K562 (cell line): ENCODE data around the gene TOM1L1. TPM values are rescaled to one million over a fixed set of nuclear protein-coding genes. Genes with fewer than 3 reads are reported as not detected.

Source experiments
- ATAC-seq: fragments of 200-7000 bp; cut with Tn5 transposase; 3 replicates; pipeline ENCODE4 v1.9.1; 2020; ENCODE audit warnings: moderate library complexity
- BruUV-seq: library from RNA; stranded (reverse); fragments of 400-500 nt; replicated peaks from 2 replicates; lab custom pipeline; 2021; lab: Mats Ljungman, UMichigan
- CTCF ChIA-PET: fragments of 300-600 bp; formaldehyde crosslinking; extraction: SDS; loops from one replicate; lab custom pipeline; 2021; ENCODE audit warnings: low intra/inter-chr PET ratio; lab: Yijun Ruan, JAX
- POLR2A ChIA-PET: fragments of 300-600, 350-650 bp; sonication (Branson Sonifier 250); formaldehyde crosslinking; extraction: SDS; loops from one replicate; lab custom pipeline; 2021; ENCODE audit warnings: antibody characterized with exemption, inconsistent platforms; lab: Yijun Ruan, JAX
- DNase-seq, 4 experiments: peaks; one replicate each; pipeline versions ENCODE4 v3.0.0 to v3.0.0-alpha.2; 2011 to 2018; ENCODE audit warnings: low spot score in 3 of 4, mixed read lengths in 3 of 4; ENCODE audit errors: extremely low read depth in 1 of 4
- FAIRE-seq: peaks from 2 replicates; lab custom pipeline; 2011; peaks lifted over from hg19 to GRCh38; lab: Jason Lieb, UNC
- H2AFZ ChIP-seq: 2 replicates; pipeline ENCODE4 v1.6.0; 2011; ENCODE audit warnings: low read depth, low read length, control low read depth, inconsistent platforms
- H3K27ac ChIP-seq: fragments of 200-600 bp; 3 replicates; pipeline ENCODE4 v1.8.0; 2011; ENCODE audit warnings: low read depth, mild to moderate bottlenecking, control low read depth, inconsistent platforms, low read length, moderate library complexity, mixed read lengths; ENCODE audit errors: extremely low read depth
- H3K27me3 ChIP-seq, 2 experiments: fragments of 300-600 bp in 1 of 2; 2 replicates in 1 of 2; 3 replicates in 1 of 2; pipeline versions ENCODE4 v1.6.0 to v1.8.0; 2011; ENCODE audit warnings: inconsistent platforms in 2 of 2, low read length in 2 of 2, mild to moderate bottlenecking in 1 of 2, mixed read lengths in 1 of 2, moderate library complexity in 1 of 2; ENCODE audit not compliant: control insufficient read depth in 2 of 2, insufficient read depth in 2 of 2
- H3K36me3 ChIP-seq: fragments of 300-600 bp; 3 replicates; pipeline ENCODE4 v1.8.0; 2011; ENCODE audit warnings: mild to moderate bottlenecking, low read length, inconsistent platforms; ENCODE audit not compliant: control insufficient read depth, insufficient read depth
- H3K4me1 ChIP-seq, 2 experiments: fragments of 200-600 bp in 1 of 2; replicated peaks in 1 of 2; 2 replicates in 1 of 2; 3 replicates in 1 of 2; pipeline versions ENCODE4 v1.5.1 to v1.8.0; 2011; ENCODE audit warnings: inconsistent platforms in 2 of 2, low read length in 2 of 2, mild to moderate bottlenecking in 1 of 2, mixed read lengths in 1 of 2, moderate library complexity in 1 of 2; ENCODE audit not compliant: control insufficient read depth in 2 of 2, insufficient read depth in 2 of 2
- H3K4me2 ChIP-seq: 2 replicates; pipeline ENCODE4 v1.6.1; 2011; ENCODE audit warnings: low read length, control low read depth, inconsistent platforms, mixed read lengths; ENCODE audit not compliant: insufficient read depth
- H3K4me3 ChIP-seq: fragments of 200-600 bp; sonication (generic), shearing (Covaris generic); 2 replicates; pipeline ENCODE4 v1.5.1; 2016; ENCODE audit warnings: control low read depth, inconsistent platforms
- H3K79me2 ChIP-seq: fragments of 200-600 bp; 3 replicates; pipeline ENCODE4 v1.8.0; 2011; ENCODE audit warnings: low read length, inconsistent platforms; ENCODE audit not compliant: control insufficient read depth, insufficient read depth
- H3K9ac ChIP-seq, 2 experiments: 2 replicates each; pipeline versions ENCODE4 v1.6.0 to v1.6.1; 2011; ENCODE audit warnings: low read depth in 2 of 2, low read length in 2 of 2, control low read depth in 1 of 2, inconsistent platforms in 1 of 2, mild to moderate bottlenecking in 1 of 2, mixed read lengths in 1 of 2; ENCODE audit not compliant: insufficient read depth in 1 of 2
- H3K9me1 ChIP-seq: one replicate; pipeline ENCODE4 v1.6.0; 2011; ENCODE audit warnings: inconsistent platforms, mild to moderate bottlenecking, low read length, moderate library complexity; ENCODE audit not compliant: control insufficient read depth, insufficient read depth
- H3K9me3 ChIP-seq: replicated peaks from 2 replicates; pipeline ENCODE4 v1.5.1; 2011; ENCODE audit warnings: low read depth, low read length, inconsistent platforms; ENCODE audit not compliant: control insufficient read depth, insufficient read depth
- H4K20me1 ChIP-seq: replicated peaks from 2 replicates; pipeline ENCODE4 v1.6.1; 2011; ENCODE audit warnings: low read length, inconsistent platforms, mixed read lengths; ENCODE audit not compliant: control insufficient read depth, insufficient read depth
- MTA1 ChIP-seq: fragments of 450-650 bp; IDR thresholded peaks from 2 replicates; pipeline ENCODE4 v1.6.1; 2017; ENCODE audit warnings: borderline replicate concordance
- PHB2 ChIP-seq: fragments of 450-650 bp; IDR thresholded peaks from 2 replicates; pipeline ENCODE4 v1.6.1; 2017; ENCODE audit warnings: low read depth
- RAD21 ChIP-seq, 2 experiments: fragments of 250-450 bp in 1 of 2; fragments of 450-650 bp in 1 of 2; sonication (Bioruptor Pico) in 1 of 2; formaldehyde crosslinking in 1 of 2; IDR thresholded peaks in 1 of 2; conservative IDR thresholded peaks in 1 of 2; 2 replicates each; pipeline versions ENCODE4 v1.4.0 to v1.8.0; 2020 to 2022; ENCODE audit warnings: mild to moderate bottlenecking in 2 of 2, moderate library complexity in 1 of 2
- SLC30A9 ChIP-seq: fragments of 250-450 bp; sonication (Bioruptor Pico); IDR thresholded peaks from 2 replicates; pipeline ENCODE4 v1.8.0; 2022; ENCODE audit warnings: mild to moderate bottlenecking, moderate library complexity
- ZBTB8A ChIP-seq: fragments of 450-650 bp; IDR thresholded peaks from 2 replicates; pipeline ENCODE4 v1.6.1; 2018; ENCODE audit warnings: mild to moderate bottlenecking, moderate library complexity; ENCODE audit not compliant: partially characterized antibody
- WGBS: fragments of 100-300 bp; shearing (Covaris generic); methylation state at CpG from one replicate; pipeline ENCODE4 v1.1.6; 2016; ENCODE audit warnings: low coverage, mixed read lengths; ENCODE audit not compliant: insufficient coverage; ENCODE audit errors: missing lambda C conversion rate; 5-methylcytosine and 5-hydroxymethylcytosine counted together
- in situ Hi-C: fragments of 300-500 bp; cut with MboI; formaldehyde crosslinking; loops from 4 replicates; pipeline ENCODE4 v1.15.0; 2018; ENCODE audit warnings: inconsistent platforms, mixed read lengths
- intact Hi-C: fragments of 100-400 bp; cut with micrococcal nuclease; formaldehyde crosslinking; loops from 2 replicates; pipeline ENCODE4 v1.14.2; 2022
- polyA plus RNA-seq, 8 experiments: library from polyadenylated mRNA; depleted of rRNA in 4 of 8; stranded (reverse) in 5 of 8; unstranded in 3 of 8; fragments of >200 nt; fragmentation: Nextera tagmentation in 2 of 8; fragmentation: Illumina TruSeq in 1 of 8; extraction: Ambion mirVana in 2 of 8; extraction: Trizol in 1 of 8; gene quantifications; 2 replicates each; pipeline versions ENCODE4 v1.2.1 to v1.2.3, GENCODE V29; 2011 to 2014; ENCODE audit warnings: inconsistent platforms in 1 of 8, missing spikeins in 1 of 8
- total RNA-seq, 7 experiments: library from RNA; depleted of rRNA in 6 of 7; stranded (reverse); fragments of >200 nt in 6 of 7; fragmentation: Illumina TruSeq in 2 of 7; extraction: Trizol in 2 of 7; gene quantifications; 2 replicates each; pipeline versions ENCODE4 v1.2.1 to v1.2.3, GENCODE V29; 2011 to 2021; ENCODE audit warnings: low replicate concordance in 1 of 7
- TF ChIP-seq, protein P1 (sequence below): IDR thresholded peaks from 2 replicates; pipeline ENCODE4 v1.6.1; 2012; ENCODE audit warnings: low read depth, low read length, improper control_type of control experiment, borderline replicate concordance
- TF ChIP-seq, protein P2 (sequence below), 2 experiments: fragments of 450-650 bp; formaldehyde crosslinking in 1 of 2; IDR thresholded peaks; 2 replicates each; pipeline versions ENCODE4 v1.4.0 to v1.6.1; 2014 to 2020; ENCODE audit warnings: mild to moderate bottlenecking in 2 of 2, borderline replicate concordance in 1 of 2, low read depth in 1 of 2
- TF ChIP-seq, protein P3 (sequence below), 3 experiments: IDR thresholded peaks in 2 of 3; conservative IDR thresholded peaks in 1 of 3; 2 replicates each; pipeline ENCODE4 v1.5.1; 2011 to 2012; ENCODE audit warnings: low read length in 3 of 3, mild to moderate bottlenecking in 3 of 3, control low read depth in 2 of 3, improper control_type of control experiment in 1 of 3, inconsistent platforms in 1 of 3, low read depth in 1 of 3, mixed read lengths in 1 of 3, moderate library complexity in 1 of 3; ENCODE audit not compliant: insufficient read depth in 2 of 3

TOM1L1 gene
- total and polyA plus RNA-seq, 9 of the 15 experiments (the other 6 are each of a cell fraction or from before 2014, with no cell fraction given) = 21.3 to 74.3 (median 31.0) TPM

DNA sequence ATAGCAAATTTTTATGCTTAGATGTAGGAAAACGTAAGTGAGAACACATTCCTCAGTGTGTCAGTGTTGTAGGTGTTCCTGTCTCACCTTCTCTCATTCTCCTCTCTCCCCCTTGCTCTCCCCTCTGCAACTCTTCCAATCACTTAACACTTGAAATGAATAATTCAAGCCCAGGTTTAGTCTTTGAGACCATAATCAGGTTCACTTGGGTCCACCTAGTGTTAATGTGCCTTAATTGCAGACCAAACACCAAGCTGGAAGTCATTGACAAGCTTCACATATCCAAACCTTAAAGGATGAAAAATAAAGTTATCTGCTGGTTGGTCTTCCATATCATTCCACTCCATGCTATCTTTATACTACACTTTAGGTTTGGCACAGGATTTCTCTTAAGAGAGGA, 104.9 kb downstream of the TOM1L1 start:
- ATAC-seq = peak; percentile 75
- CTCF ChIA-PET = no interaction called here
- Histone ChIP-seq H3K9me1 (no peaks in the 10 kb centered on the region), H4K20me1 (no peaks in the 10 kb centered on the region), H3K4me3 (no peak overlapping the region), H3K27ac (no peak overlapping the region), H3K9me3 (no peaks in the 10 kb centered on the region), H3K9ac (no peak overlapping the region), H2AFZ (no peak overlapping the region), H3K4me2 (no peak overlapping the region), H3K27me3 (no peaks in the 10 kb centered on the region), H3K4me1 (no peaks in the 10 kb centered on the region), H3K79me2 (no peaks in the 10 kb centered on the region), H3K36me3 (peaks cover 19% of the 10 kb centered on the region; the same call in 1 of the 3 replicates)
- WGBS = 100% methylated on average over 1 of the region's 1 CpG
- POLR2A ChIA-PET = interaction anchor here (1.4 to 1.5 kb wide), 3 partner anchors 8 to 16 kb away, joined by 3 to 6 read pairs (median 3); no protein-coding TSS in a partner anchor
- DNase-seq = peak; percentile 7 to 47 (median 12)
- no TSS peak for BruUV-seq
- in situ Hi-C loops (no loop called here), intact Hi-C loops (no loop called here)
- peak; percentile 78 for FAIRE-seq
- peak in 1 of 2 experiments; percentile 54; a peak in 2 of 4 replicates for TF ChIP-seq RAD21 (CRISPR knock-in tag; conservative IDR thresholded peaks at IDR 0.05 in 1 of 2, IDR thresholded peaks at IDR 0.05 in 1 of 2)
- no peak for TF ChIP-seq MTA1
- TF ChIP-seq, protein P1, sequence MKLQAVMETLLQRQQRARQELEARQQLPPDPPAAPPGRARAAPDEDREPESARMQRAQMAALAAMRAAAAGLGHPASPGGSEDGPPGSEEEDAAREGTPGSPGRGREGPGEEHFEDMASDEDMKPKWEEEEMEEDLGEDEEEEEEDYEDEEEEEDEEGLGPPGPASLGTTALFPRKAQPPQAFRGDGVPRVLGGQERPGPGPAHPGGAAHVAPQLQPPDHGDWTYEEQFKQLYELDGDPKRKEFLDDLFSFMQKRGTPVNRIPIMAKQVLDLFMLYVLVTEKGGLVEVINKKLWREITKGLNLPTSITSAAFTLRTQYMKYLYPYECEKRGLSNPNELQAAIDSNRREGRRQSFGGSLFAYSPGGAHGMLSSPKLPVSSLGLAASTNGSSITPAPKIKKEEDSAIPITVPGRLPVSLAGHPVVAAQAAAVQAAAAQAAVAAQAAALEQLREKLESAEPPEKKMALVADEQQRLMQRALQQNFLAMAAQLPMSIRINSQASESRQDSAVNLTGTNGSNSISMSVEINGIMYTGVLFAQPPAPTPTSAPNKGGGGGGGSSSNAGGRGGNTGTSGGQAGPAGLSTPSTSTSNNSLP = peak; percentile 15; the same call in 1 of the 2 replicates
- TF ChIP-seq SLC30A9 (CRISPR knock-in tag) = no peak
- TF ChIP-seq, protein P2, sequence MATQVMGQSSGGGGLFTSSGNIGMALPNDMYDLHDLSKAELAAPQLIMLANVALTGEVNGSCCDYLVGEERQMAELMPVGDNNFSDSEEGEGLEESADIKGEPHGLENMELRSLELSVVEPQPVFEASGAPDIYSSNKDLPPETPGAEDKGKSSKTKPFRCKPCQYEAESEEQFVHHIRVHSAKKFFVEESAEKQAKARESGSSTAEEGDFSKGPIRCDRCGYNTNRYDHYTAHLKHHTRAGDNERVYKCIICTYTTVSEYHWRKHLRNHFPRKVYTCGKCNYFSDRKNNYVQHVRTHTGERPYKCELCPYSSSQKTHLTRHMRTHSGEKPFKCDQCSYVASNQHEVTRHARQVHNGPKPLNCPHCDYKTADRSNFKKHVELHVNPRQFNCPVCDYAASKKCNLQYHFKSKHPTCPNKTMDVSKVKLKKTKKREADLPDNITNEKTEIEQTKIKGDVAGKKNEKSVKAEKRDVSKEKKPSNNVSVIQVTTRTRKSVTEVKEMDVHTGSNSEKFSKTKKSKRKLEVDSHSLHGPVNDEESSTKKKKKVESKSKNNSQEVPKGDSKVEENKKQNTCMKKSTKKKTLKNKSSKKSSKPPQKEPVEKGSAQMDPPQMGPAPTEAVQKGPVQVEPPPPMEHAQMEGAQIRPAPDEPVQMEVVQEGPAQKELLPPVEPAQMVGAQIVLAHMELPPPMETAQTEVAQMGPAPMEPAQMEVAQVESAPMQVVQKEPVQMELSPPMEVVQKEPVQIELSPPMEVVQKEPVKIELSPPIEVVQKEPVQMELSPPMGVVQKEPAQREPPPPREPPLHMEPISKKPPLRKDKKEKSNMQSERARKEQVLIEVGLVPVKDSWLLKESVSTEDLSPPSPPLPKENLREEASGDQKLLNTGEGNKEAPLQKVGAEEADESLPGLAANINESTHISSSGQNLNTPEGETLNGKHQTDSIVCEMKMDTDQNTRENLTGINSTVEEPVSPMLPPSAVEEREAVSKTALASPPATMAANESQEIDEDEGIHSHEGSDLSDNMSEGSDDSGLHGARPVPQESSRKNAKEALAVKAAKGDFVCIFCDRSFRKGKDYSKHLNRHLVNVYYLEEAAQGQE (IDR thresholded peaks at IDR 0.05; ENCODE audit: borderline replicate concordance) = peak; percentile 30; the same call in 1 of the 2 replicates
- TF ChIP-seq, protein P2 (CRISPR knock-in tag; IDR thresholded peaks at IDR 0.05; ENCODE audit: low read depth) = no peak
- TF ChIP-seq, protein P3, sequence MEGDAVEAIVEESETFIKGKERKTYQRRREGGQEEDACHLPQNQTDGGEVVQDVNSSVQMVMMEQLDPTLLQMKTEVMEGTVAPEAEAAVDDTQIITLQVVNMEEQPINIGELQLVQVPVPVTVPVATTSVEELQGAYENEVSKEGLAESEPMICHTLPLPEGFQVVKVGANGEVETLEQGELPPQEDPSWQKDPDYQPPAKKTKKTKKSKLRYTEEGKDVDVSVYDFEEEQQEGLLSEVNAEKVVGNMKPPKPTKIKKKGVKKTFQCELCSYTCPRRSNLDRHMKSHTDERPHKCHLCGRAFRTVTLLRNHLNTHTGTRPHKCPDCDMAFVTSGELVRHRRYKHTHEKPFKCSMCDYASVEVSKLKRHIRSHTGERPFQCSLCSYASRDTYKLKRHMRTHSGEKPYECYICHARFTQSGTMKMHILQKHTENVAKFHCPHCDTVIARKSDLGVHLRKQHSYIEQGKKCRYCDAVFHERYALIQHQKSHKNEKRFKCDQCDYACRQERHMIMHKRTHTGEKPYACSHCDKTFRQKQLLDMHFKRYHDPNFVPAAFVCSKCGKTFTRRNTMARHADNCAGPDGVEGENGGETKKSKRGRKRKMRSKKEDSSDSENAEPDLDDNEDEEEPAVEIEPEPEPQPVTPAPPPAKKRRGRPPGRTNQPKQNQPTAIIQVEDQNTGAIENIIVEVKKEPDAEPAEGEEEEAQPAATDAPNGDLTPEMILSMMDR (IDR thresholded peaks at IDR 0.05 in 2 of 3, conservative IDR thresholded peaks at IDR 0.05 in 1 of 3; ENCODE audit: insufficient read depth in 2 of 3, low read depth in 1 of 3, low read length in 3 of 3) = peak; percentile 31 to 57 (median 50); a peak in 5 of 6 replicates
- no peak for TF ChIP-seq ZBTB8A
- no peak for TF ChIP-seq PHB2
